HFFc6 (cell line): ENCODE measurements around the gene BRCA2. TPM values are rescaled to one million over a fixed set of nuclear protein-coding genes. Genes with fewer than 3 reads are reported as not detected.

Experiments
- DNase-seq: peaks from one replicate; pipeline ENCODE4 v3.0.0-alpha.2; 2018
- H3K27ac Mint-ChIP-seq: 2 replicates; pipeline ENCODE4 v1.8.0; 2020; ENCODE audit warnings: mild to moderate bottlenecking, mixed read lengths
- H3K27me3 Mint-ChIP-seq: 2 replicates; pipeline ENCODE4 v1.8.0; 2021; ENCODE audit warnings: mild to moderate bottlenecking, moderate library complexity, mixed read lengths; ENCODE audit not compliant: insufficient read depth
- H3K36me3 Mint-ChIP-seq: 2 replicates; pipeline ENCODE4 v1.8.0; 2021; ENCODE audit warnings: low read depth, mixed read lengths
- H3K4me1 Mint-ChIP-seq: 2 replicates; pipeline ENCODE4 v1.8.0; 2020; ENCODE audit warnings: low read depth, mixed read lengths
- H3K4me3 Mint-ChIP-seq: 2 replicates; pipeline ENCODE4 v1.8.0; 2020; ENCODE audit warnings: mild to moderate bottlenecking, moderate library complexity, mixed read lengths
- H3K9me3 Mint-ChIP-seq: 2 replicates; pipeline ENCODE4 v1.8.0; 2020; ENCODE audit warnings: mild to moderate bottlenecking, mixed read lengths
- total RNA-seq, 6 experiments: library from RNA; stranded (reverse); fragmentation: NEBNext Ultra II Directional; extraction: Animal tissue kit (Norgen Biotek cat#: 25700); gene quantifications; 2 replicates in 1 of 6; 3 replicates in 5 of 6; pipeline ENCODE4 v1.2.3, GENCODE V29; 2021
- TF ChIP-seq, protein P1 (sequence below): fragments of 200-600 bp; sonication (generic); IDR thresholded peaks from 2 replicates; pipeline ENCODE4 v1.5.0; 2021; ENCODE audit warnings: antibody characterized with exemption, mild to moderate bottlenecking

Gene BRCA2
- total RNA-seq, 6 experiments from 2014 or later: 4.0 to 8.4 (median 8.2) TPM

DNA sequence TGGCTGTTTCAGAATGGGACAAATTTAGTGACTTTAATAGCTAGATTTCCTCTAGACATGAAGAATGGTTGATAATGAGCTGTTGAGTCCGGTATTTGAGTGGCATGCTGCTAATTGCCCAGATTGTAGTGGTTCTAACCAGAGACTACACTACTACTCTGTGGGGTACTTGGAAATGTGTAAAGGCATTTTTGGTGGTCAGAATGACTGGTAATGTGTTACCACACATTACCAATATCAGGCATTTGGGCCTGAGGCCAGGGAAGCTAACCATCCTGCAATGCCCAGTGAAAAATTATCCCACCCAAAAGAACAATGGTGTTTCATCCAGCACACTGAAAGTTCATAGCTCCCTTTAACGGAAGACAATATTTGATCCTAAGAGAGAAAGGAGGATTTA, 130.2 kb downstream of the BRCA2 start:
- TF ChIP-seq, protein P1, sequence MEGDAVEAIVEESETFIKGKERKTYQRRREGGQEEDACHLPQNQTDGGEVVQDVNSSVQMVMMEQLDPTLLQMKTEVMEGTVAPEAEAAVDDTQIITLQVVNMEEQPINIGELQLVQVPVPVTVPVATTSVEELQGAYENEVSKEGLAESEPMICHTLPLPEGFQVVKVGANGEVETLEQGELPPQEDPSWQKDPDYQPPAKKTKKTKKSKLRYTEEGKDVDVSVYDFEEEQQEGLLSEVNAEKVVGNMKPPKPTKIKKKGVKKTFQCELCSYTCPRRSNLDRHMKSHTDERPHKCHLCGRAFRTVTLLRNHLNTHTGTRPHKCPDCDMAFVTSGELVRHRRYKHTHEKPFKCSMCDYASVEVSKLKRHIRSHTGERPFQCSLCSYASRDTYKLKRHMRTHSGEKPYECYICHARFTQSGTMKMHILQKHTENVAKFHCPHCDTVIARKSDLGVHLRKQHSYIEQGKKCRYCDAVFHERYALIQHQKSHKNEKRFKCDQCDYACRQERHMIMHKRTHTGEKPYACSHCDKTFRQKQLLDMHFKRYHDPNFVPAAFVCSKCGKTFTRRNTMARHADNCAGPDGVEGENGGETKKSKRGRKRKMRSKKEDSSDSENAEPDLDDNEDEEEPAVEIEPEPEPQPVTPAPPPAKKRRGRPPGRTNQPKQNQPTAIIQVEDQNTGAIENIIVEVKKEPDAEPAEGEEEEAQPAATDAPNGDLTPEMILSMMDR: no peak
- DNase-seq: no peak
- no peaks in the 10 kb centered on the region for H3K36me3 Mint-ChIP-seq
- no peak overlapping the region for H3K4me3 Mint-ChIP-seq
- no peaks in the 10 kb centered on the region for H3K9me3 Mint-ChIP-seq
- H3K4me1 Mint-ChIP-seq: peaks cover 16% of the 10 kb centered on the region
- no peak overlapping the region for H3K27ac Mint-ChIP-seq
- H3K27me3 Mint-ChIP-seq: no peaks in the 10 kb centered on the region

DNA sequence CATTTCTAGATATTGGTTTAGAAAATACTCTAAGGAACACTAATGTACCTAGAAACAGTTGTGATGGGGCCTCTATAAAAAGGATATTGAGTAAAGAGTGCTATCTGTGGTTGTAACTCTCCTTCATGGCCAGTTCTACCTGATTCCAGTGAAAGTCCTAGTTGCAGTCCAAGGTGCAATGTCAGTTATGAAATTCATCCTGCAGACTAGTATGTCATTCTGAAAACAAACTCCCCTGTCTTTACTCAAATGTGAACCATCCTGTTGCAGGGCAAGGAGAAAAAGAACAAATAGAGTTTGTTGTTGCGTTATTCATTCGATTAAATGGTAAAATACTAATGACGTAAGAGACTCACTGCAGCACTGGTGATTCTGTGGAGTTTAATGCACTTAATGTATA, 130.9 kb downstream of the BRCA2 start:
- TF ChIP-seq, protein P1: no peak
- peaks cover 16% of the 10 kb centered on the region for H3K4me1 Mint-ChIP-seq
- no peak overlapping the region for H3K4me3 Mint-ChIP-seq
- H3K27me3 Mint-ChIP-seq: no peaks in the 10 kb centered on the region
- H3K9me3 Mint-ChIP-seq: no peaks in the 10 kb centered on the region
- no peak for DNase-seq
- no peaks in the 10 kb centered on the region for H3K36me3 Mint-ChIP-seq
- H3K27ac Mint-ChIP-seq: no peak overlapping the region

- DNase-seq: no peak
- H3K9me3 Mint-ChIP-seq: no peaks in the 10 kb centered on the region
- H3K4me3 Mint-ChIP-seq: no peak overlapping the region
- H3K36me3 Mint-ChIP-seq: no peaks in the 10 kb centered on the region
- no peak overlapping the region for H3K27ac Mint-ChIP-seq
- TF ChIP-seq, protein P1: no peak
- no peaks in the 10 kb centered on the region for H3K27me3 Mint-ChIP-seq
- H3K4me1 Mint-ChIP-seq: peaks cover 16% of the 10 kb centered on the region
Measured at GRCh38 chr13:32446773-32447465, 131.6 kb downstream of the BRCA2 start.

GRCh38 chr13:32447894-32448623, 132.8 kb downstream of the BRCA2 start:
- DNase-seq: no peak
- peaks cover 18% of the 10 kb centered on the region for H3K4me1 Mint-ChIP-seq
- H3K4me3 Mint-ChIP-seq: no peak overlapping the region
- H3K27ac Mint-ChIP-seq: no peak overlapping the region
- H3K27me3 Mint-ChIP-seq: no peaks in the 10 kb centered on the region
- H3K36me3 Mint-ChIP-seq: peaks cover 9% of the 10 kb centered on the region; the same call in 1 of the 2 replicates
- TF ChIP-seq, protein P1: no peak
- no peaks in the 10 kb centered on the region for H3K9me3 Mint-ChIP-seq

- Mint-ChIP-seq H3K4me3 (no peak overlapping the region), H3K27ac (no peak overlapping the region), H3K27me3 (no peaks in the 10 kb centered on the region), H3K4me1 (peaks cover 27% of the 10 kb centered on the region), H3K9me3 (no peaks in the 10 kb centered on the region), H3K36me3 (peaks cover 9% of the 10 kb centered on the region; the same call in 1 of the 2 replicates)
- TF ChIP-seq, protein P1: no peak
- no peak for DNase-seq
Measured at GRCh38 chr13:32448972-32449371, 133.7 kb downstream of the BRCA2 start.

Other genes with a start within 250 kb of the BRCA2 start
- gene ZAR1L, start 145 bp upstream of the BRCA2 start, total RNA-seq: not detected
- gene N4BP2L1, start 112.6 kb downstream of the BRCA2 start, total RNA-seq: under 1 TPM; 0.08 to 0.60 (median 0.33) TPM
- 10 to 100 TPM; 44.7 to 57.9 (median 50.4) TPM for gene N4BP2L2, start 223.3 kb downstream of the BRCA2 start, total RNA-seq